HG03064 (cell line): ENCODE measurements around the gene PDZRN3.
"Not testable (repeated sequence)": the region's sequence is repeated elsewhere in the genome, so short reads cannot be mapped to it uniquely, and the experiment has no call there.

Source experiments
- ATAC-seq: cut with Tn5 transposase; IDR thresholded peaks from one replicate; pipeline ENCODE4 v1.9.1; 2021; ENCODE audit warnings: low read depth; ENCODE audit not compliant: unreplicated experiment

Gene PDZRN3

DNA sequence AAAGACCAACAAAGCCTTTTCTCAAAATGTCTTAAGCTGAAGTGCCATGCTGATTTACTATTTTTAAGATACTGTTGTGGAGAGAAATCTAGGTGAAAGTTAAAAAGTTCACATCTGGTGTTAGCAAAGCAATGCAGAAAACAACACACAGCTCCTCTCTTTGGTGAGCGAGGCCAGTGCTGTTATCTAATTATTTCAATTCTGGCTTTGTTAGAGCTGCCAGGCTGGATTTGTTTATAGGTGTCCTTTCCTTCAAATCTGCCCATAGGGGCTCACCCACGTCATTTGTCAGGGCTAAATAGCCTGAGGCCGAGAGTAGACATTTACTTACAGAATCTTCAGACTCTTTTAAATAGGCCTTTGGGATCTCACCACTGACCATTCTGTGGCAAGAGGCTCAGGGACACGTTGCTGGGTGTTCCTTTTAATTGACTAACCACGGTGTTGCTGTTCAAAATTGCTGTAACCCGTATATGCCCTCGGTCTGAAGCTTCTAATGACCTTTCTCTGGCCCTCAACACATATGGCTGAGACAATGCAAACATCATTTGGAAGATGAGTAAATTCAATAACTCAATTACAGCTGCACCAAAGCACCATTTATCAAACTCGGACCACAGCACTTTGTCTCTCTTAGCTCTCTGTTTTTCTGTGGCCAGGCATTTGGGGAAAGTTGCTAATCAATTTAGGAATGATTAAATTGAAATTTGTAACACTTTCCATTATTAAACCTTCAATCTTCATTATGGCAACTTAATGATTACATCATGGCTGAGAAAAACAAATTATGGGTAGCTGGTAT, 152.6 kb downstream of the PDZRN3 start:
- no peak for ATAC-seq

- ATAC-seq, result no peak
Observed at GRCh38 chr3:73470860-73471259, 153.9 kb downstream of the PDZRN3 start.

DNA sequence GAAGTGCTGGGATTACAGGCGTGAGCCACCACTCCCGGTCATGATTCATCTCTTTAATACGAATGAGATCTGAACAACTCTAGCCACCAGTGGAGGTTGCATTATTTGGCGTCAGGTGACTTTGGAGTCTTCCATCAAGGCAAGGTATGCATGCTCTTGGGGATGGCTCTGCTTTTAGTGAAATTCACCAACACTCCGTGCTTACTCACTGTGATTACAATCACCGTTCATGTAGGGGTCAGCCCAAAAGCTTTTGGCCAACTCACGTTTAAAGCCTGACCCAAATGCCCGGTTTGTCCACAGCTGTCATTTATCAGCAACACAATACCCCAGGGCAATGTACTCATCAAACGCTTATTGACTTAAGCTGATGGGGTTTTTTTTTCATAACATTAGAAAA, 155.4 kb downstream of the PDZRN3 start:
- ATAC-seq, result no peak

GRCh38 chr3:73467211-73467610, 157.5 kb downstream of the PDZRN3 start:
- ATAC-seq, result no peak

- no peak for ATAC-seq
Observed at GRCh38 chr3:73465926-73466325, 158.8 kb downstream of the PDZRN3 start.

- ATAC-seq, result not testable (repeated sequence)
Observed at GRCh38 chr3:73464126-73464525, 160.6 kb downstream of the PDZRN3 start.

DNA sequence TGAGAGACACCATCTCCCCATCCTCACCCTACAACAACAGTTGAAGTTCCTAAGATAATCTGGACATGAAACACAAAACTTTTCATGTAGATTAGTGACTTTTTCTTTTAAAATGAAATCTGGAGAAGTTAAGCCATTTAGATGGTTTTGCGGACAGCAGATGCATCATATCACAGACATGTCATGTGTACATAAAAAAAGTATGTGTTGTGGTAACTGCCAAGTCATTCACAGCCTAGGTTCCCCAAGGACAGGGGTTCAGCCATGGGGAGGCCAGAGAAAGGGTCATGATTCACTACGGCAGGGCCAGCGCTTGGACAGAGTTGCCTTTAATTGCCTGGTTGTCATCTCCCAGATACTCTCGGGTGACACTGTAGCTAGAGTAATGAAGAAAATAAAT, 163.2 kb downstream of the PDZRN3 start:
- no peak for ATAC-seq

DNA sequence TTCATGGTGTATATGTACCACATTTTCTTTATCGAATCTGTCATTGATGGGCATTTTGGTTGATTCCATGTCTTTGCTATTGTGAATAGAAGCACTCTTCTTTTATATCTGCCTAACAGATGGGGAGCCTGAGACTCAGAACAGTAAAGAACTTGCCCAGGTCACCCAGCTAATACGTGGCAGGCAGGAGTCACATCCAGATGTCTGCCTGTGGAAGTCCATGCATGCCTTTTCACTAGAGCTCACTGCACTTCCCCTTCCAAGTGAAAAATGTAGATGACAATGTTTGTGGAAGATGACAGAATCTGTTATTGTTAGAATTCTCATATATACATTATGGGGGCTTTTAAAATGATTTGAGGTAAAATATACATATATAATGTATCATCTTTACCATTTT, 165.0 kb downstream of the PDZRN3 start:
- no peak for ATAC-seq

- no peak for ATAC-seq
Observed at GRCh38 chr3:73453666-73454065, 171.1 kb downstream of the PDZRN3 start.

DNA sequence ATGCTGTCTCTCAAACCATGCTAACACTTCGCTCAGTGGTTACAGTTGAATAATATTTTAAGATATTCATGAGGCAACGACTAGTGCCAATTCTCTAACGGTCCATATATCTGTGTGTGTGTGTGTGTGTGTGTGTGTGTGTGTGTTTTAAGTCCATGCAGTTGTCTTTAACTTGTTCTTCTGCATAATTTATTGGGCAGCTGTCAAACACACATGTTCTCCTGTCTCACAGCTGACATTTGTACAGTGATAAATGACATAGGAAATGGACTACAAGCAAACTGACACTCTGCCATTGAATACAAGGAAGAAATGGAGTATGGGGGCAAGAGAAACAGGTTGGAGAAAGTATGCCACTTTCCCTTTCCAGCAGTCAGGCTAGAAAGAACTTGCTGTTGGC, 172.0 kb downstream of the PDZRN3 start:
- no peak for ATAC-seq

DNA sequence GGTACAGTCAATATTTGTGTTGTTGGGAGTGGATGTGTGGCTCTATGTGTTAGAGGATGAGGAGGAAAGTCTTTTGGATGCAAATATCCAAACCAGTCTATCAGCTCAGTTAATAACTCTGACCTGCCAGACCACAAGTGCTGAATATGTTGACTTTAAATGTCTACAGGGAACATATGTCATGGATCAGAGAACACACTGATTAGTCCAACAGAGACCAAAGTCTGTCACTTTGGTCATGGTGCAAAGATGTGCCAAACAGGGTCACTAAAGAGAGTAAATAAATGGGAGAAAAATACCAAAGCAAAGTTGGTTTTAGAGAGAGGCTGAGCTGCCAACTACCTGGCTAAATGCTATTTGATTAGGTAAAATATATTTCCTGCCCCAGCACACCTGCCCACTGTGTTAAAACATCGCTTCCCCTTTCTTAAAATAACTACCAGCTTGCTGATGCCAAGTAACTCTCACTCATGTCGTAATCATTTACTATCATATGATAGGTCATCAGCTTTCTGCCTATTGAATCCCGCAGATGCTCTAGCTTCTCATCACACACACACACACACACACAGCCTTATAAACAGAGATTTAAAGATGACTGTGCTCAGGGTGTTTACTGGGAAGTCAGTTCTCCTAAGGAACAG, 173.3 kb downstream of the PDZRN3 start:
- ATAC-seq, result no peak

GRCh38 chr3:73449774-73450173, 175.0 kb downstream of the PDZRN3 start:
- no peak for ATAC-seq

- ATAC-seq, result peak; percentile 95
Observed at GRCh38 chr3:73448761-73449301, 175.9 kb downstream of the PDZRN3 start.

DNA sequence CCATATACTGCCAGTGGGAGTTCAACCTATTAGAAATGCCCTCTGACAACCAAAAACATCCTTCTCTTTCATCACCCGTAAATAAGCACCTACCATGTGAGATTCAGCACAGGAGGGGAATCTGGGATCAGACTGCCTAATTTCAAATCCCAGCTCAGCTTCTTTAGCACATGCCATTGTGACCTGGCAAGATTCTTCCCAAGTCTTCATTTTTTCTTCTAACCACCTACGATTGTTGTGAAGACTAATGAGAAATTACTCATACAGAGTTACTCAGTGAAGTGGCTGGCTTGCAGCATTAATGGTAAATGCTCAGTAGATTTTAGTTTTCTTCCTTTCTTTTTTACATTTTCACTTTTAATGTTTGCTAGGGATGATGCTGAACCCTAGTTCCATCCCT, 176.7 kb downstream of the PDZRN3 start:
- ATAC-seq, result no peak

- ATAC-seq, result no peak
Observed at GRCh38 chr3:73447111-73447510, 177.6 kb downstream of the PDZRN3 start.

GRCh38 chr3:73446467-73447110, 178.2 kb downstream of the PDZRN3 start:
- no peak for ATAC-seq

DNA sequence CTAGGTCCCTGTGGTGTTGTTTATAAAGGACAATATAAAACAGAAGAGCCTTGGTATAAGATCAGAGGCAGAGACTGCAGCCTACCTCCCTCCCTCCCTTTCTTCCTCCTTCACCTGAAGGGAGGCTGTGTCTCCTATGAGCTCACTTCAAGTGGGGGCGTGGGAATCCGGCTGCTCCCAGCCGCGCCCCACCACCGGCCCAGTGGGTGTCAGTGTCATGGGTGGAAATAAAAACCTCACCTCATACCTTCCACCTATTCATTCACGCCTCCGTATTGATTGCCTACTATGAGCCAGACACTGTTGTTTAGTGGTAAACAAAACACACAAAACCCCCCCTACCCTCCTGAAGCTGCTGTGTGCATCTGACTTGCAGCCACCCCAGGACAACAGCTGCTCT, 181.9 kb downstream of the PDZRN3 start:
- no peak for ATAC-seq

DNA sequence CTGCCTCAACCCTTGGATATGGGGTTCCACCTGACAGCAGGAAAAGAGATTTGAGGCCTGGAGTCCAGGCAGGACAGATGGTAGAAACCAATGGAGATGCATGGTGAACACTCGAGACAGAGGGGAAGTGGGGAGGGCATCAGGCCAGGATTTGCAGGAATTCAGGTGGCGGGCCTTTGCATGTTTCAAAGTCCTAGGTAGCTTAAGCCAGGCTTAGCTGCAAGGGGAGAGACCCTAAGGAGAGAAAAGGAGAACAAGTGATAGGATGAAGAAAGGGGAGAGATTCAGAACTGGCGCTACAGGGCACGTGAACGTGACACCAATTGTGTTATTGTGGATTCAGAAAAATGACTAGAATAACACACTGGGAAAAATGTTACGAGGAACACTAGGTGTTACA, 182.6 kb downstream of the PDZRN3 start:
- ATAC-seq, result no peak

DNA sequence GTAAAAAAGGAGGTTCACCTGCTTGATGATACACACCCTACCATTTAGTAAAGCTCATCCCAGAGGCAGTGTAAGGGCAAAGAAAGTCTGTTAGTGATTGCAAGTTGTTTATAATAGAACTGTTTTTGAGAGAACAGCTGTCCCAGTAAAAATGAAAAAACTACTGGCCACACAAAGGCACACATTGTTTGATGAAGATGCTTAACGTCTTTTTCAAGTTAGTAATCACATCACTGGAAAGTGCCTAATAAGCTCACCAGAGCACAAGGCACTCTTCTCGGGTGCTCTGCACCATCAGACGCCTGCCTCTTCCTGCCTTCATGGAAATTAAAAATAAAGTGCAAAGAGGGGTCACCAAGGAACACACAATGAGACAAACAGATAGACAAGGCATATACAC, 186.9 kb downstream of the PDZRN3 start:
- no peak for ATAC-seq

- no peak for ATAC-seq
Observed at GRCh38 chr3:73435055-73435454, 189.7 kb downstream of the PDZRN3 start.

GRCh38 chr3:73433687-73434086, 191.1 kb downstream of the PDZRN3 start:
- ATAC-seq, result no peak
